Cardiac septum (tissue), 1 donor: ENCODE results near the gene RECQL5. TPM values are rescaled to one million over a fixed set of nuclear protein-coding genes. Genes with fewer than 3 reads are reported as not detected.
"Not testable (repeated sequence)": the region's sequence is repeated elsewhere in the genome, so short reads cannot be mapped to it uniquely, and the experiment has no call there.

Experiments
- DNase-seq: peaks from one replicate; pipeline ENCODE4 v3.0.0-alpha.2; 2020; ENCODE audit warnings: low spot score
- intact Hi-C: fragments of 100-400 bp; cut with DNase I; formaldehyde crosslinking; loops from one replicate; pipeline ENCODE4 v1.14.0; 2022
- total RNA-seq: library from RNA; stranded (reverse); fragmentation: NEBNext Ultra II Directional; extraction: Animal tissue kit (Norgen Biotek cat#: 25700); gene quantifications from one replicate; pipeline ENCODE4 v1.2.1, GENCODE V29; 2021
- donor health status: DM: no; HTN: no; CAD: no.

RECQL5 gene
- total RNA-seq, 1 donor from 2014 or later, result 11.3 TPM

DNA sequence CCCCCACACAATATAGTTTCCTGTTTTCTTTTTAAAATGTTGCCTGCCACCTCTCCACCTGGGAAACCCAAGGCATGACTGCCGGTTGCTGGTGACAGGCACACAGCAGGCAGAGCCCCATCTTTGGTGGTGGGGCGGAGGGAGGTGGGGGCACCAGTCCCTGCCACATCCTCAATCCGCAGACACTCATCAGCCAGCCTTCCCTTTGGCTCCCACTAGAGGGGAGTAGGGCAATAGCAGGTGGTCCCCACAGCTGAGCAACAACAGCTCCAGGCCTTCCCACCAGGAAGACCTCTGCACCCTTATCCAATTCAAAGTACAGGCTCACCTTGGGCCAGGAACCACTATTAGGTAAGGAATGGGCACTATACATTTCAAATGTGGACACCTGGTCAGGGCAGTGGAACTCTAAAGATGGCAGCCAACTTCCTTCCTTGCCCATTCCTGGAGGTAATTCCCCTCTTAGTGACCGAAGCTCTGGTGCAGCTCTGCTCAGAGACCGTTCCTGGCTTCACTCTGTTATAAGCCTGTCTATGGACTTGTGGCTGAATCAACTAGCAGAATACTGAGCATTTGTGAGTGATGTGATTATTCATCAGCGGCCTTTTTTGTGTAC, 13.9 kb downstream of the RECQL5 start:
- intact Hi-C loops, result loop anchor here (2.0 kb wide), 1 partner anchor 20 kb away; the partner anchor contains the start of gene SMIM5
- no peak for DNase-seq

DNA sequence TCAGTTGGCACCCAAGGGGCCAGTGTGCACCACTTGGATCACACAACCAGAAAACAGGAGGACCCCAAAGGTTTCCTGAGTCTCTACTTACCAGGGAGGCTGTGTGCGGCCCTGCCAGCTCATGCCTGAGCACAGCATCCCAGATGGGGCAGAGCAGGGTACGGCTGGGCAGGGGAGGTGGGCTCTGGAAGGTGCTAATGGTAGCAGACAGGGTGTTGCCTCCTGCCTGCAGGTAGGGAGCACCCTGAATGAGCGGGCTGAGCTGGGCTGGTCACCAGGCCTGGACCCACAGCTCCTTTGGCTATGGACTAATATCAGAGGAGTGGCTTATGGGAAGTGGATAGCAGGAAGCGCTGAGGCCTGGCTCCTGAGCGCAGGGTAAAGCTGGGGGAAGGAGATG, 14.6 kb downstream of the RECQL5 start:
- no peak for DNase-seq
- intact Hi-C loops, result loop anchor here (2.0 kb wide), 1 partner anchor 20 kb away; the partner anchor contains the start of gene SMIM5

DNA sequence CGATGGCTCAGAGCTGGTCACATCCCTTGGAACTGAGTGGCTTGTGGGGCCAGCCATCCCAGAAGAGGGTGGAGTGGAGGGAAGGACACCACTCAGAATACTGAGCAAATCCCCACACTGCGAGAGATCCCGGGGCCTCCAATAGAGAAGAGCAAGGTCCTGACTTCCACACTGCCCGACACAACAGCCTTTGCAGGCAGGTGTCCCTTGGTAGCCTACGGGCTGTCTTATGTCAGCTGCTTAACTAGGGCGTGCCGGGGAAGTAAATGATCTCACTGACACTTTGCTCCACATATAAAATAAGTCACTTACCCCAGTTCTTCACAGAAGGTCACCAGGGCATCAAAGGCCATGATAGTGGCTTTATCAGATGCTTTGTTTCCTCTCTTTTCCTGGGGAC, 16.1 kb downstream of the RECQL5 start:
- intact Hi-C loops, result no loop called here
- DNase-seq, result no peak

DNA sequence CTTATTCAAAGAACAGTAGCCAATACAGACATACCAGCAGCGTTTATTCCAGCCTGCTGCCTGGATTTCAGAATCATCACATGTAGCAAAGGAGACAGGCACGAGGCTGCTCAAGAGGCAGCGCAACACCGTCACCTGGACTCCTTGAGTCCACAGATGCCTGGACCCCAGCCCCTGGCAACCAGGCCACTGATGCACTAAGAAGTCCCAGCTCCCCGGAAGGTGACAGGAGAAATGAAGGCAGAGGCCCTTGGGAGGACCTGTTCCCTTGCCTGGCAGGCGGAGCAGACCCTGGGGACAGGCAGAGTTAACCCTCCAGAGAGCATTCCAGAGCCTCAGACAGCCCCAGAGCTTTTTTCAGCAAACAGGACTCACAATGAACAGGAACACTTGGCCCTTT, 17.3 kb downstream of the RECQL5 start:
- intact Hi-C loops, result no loop called here
- no peak for DNase-seq

DNA sequence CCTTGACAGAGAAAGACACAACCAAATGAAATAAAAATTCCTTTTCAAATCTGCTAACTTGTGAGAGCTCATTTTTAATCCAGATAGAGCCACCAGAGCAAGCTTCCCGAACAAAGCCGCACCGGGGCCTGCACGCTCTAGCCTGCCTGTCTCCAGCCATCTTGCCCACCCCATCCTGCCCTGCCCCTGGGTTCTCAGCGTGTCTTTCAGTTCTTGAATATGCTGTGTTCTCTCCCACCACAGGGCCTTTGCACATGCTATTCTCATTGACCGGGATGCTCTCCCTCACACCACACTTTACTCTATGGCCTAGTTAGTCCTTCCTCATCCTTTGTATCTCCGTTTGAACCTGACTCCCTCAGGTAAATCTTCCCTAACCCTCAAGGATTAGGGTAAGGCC, 19.0 kb downstream of the RECQL5 start:
- DNase-seq, result no peak
- intact Hi-C loops, result no loop called here

DNA sequence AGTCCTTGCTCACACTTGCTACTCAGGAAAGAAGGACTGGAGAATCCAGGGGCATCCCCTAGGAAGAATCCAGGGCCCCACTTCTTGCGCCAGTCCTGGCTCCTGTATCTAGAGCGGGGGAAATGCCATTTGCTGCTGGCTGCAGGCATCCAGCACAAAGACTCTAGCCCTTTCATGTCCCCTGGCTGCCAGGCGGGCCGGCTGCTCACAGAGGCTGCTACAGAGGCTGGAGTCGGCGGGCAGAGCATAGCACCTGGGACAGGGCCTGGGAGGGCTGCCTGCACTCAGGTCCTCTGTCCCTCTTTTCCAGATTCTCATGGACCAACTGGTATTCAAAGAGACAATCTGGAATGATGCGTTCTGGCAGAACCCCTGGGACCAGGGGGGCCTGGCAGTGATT, 19.9 kb downstream of the RECQL5 start:
- DNase-seq, result no peak
- intact Hi-C loops, result no loop called here

DNA sequence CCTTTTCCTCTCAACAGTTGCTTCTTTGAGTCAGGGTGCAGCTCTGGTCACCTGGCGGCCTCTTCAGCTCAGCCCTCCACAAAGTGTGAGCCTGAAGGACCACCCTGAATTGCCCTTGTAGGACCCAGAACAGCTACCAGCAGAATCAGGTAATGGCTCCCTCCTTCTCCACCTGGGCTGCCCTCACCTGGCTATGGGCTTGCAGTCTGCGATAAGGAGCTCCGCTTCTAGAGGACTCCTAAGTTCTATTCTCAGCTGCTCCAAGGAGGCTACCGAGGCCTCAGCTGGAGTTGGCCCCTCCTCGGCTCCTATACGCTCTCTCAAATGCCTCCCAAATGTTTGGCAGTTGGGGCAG, 20.3 kb downstream of the RECQL5 start:
- DNase-seq, result no peak
- intact Hi-C loops, result no loop called here

DNA sequence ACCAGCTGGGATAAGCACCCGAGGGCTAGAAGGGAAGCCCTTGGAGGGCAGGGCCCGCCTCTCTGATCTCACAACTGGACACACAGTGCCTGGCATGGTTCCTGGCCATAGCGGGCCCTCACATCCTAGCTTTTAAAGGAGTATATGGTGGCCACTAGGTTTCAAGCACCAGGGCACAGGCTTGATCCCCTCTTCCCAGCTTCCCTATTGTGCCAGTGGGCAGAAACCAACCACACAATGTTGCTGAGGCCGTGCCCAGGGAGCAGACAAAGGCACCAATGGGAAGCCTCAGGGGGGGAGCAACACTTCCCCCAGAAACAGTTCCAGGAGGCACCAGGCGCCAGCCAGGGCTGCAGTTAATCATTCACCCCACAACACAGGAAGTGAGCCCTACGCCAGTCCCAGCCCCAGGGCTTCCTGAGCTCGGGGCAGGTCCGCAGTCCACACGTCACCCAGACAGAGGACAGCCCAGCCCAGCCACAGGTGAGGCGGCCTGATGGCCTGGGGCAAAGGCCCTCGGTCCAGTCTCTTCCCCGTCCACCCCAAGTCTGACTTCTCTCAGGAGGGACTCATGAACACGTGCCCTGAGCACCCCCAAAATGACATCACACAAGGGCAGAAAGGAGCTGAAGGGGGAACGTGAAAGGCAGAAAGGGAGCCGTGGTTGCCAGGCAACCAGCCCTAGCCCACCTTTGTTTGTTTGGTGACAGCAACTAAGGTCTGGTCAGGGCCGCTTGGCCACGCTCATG, 20.9 kb downstream of the RECQL5 start:
- DNase-seq, result no peak
- intact Hi-C loops, result no loop called here

DNA sequence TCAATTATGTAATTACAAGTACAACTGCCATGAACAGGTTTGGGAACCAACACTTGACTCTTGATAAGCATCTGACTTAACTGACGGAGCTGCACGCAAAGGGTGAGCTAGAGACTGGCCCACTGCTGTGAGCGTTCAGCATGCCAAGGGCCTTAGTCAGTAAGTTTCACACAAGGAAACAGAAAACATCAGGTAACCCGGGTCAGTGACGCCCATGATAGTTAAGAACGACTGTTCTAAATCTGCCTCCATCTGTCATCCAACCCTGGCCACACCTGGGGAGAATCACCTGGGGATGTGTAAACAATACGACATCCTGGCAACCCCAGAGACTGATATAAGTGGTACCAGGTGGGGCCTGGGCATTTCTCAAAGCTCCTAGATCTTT, 21.5 kb downstream of the RECQL5 start:
- DNase-seq, result no peak
- intact Hi-C loops, result no loop called here

DNA sequence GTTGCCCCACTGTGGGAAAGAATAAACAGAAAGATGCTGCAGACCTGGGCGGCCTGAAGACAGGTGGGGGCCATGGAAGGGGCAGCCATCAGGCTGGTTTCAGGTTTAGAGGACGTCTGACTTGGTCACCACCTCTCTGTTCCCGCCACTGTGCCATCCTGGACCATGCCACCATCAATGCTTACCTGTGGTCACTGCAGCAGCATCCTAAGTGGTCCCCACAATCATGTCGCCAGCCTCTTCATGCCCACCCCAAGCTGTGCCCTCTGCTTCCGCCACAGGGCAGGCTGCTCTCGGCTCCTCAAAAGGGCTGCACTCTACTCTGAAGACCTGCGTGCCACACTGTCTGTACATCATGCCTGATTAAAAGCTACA, 23.3 kb downstream of the RECQL5 start:
- no peak for DNase-seq
- intact Hi-C loops, result no loop called here

DNA sequence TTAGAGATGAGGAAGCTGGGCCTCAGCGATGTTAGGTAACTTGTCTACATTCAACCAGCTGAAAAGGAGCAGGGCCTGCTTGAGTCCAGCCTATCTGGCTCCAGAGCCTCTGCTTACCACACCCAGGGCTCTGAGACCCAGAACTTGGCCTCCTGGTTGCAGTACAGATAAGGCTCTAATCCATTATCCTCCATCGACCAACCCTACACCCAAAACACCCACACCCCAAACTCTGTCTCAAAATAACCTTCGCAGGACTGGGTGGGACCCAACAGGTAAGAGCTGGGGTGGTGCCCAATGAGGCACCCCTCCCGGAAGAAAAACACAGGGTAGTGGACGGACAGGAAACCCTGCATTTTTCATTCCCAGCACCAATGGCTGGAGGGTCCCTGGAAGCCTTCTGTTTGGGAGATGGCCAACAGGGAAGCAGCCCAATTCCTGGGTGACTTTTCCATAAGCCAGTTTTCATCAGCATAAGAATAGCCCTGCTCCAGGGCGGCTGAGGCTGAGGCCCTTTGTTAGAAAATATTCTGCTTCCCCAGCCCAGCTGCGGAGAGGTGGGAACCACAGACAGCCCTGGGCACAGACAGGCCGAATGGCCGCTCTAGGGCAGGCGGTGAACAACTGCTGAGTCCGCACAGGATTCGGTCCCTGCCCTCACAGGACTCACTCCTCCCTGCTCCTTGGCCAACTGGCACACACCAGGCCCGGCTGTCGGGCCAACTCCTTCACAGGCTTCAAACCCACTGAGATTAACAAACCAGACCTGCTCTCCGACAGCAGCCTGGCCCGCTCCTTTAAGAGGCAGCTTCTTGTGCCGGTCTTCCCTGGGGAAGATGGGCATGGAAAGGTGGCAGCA, 23.9 kb downstream of the RECQL5 start:
- intact Hi-C loops, result no loop called here
- no peak for DNase-seq

DNA sequence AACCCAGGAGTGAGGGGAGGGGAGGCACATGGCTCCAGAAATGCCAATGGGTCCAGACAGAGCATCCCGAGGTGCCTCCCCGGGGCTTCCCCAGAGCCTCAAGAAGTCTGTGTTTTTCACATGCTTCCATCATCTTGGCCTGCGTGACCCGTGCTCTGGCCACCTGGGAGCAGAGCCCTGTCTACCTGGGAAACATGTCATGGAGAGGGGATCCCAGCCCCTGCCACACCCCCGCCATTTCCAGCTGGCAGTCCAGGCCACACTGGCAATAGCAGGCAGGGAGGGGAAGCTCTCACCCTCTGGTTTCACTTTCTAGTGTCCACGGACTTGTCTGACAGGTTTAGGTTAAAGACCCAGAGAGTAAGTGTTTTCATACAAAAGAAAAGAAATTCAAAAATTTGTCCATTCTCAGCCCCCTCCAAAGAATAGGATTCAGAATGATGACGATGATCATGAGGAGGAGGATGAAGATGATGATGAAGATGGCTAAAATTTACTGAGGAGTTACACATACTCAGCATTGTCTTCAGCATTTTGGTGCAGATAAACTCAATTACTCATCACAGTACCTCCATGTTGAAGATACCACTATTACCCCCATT, 24.7 kb downstream of the RECQL5 start:
- intact Hi-C loops, result no loop called here
- no peak for DNase-seq

DNA sequence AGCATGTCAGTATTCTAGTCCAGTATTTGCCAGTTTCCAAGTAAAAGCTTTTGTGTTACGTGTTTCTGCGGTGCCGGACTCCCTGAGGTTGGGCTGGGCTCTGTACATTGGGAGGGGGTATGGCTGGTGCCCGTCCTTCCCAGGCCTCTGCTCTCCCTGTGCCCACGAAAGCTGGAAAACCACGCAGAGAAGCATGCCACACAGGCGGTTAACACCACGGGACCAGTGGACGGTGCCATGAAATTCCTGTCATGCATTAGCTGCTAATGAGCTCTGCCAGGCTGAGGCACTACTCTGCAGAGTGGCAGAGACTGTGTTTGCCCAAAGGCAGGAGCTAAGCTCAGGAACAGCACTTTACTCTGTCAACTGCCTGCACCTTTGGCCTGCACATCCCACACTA, 25.6 kb downstream of the RECQL5 start:
- intact Hi-C loops, result no loop called here
- peak; percentile 84 for DNase-seq

DNA sequence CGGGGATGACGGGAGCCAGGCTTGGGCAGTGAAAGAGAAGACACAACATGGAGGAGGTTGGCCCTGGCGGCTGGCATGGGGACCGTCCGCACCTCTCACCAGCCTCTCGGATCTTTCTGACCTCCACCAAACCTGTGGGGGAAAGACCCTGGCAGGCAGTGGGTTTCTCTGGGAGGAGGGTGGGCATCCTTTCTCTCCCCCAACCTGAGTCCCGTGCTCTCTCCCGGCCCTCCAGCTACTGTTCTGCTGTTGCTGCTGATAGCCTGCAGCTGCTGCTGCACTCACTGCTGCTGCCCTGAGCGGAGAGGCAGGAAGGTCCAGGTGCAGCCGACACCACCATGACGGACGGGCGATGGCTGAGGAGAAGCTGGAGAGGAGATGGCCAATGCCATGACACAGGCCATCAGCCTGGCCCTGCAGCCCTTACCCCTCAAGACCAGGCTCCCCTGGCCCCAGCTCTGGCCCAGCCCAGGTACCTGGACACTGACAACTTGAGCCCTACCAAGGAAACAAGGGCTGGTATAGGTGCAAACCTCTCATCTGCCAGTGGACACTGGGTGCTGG, 26.3 kb downstream of the RECQL5 start:
- DNase-seq, result no peak

DNA sequence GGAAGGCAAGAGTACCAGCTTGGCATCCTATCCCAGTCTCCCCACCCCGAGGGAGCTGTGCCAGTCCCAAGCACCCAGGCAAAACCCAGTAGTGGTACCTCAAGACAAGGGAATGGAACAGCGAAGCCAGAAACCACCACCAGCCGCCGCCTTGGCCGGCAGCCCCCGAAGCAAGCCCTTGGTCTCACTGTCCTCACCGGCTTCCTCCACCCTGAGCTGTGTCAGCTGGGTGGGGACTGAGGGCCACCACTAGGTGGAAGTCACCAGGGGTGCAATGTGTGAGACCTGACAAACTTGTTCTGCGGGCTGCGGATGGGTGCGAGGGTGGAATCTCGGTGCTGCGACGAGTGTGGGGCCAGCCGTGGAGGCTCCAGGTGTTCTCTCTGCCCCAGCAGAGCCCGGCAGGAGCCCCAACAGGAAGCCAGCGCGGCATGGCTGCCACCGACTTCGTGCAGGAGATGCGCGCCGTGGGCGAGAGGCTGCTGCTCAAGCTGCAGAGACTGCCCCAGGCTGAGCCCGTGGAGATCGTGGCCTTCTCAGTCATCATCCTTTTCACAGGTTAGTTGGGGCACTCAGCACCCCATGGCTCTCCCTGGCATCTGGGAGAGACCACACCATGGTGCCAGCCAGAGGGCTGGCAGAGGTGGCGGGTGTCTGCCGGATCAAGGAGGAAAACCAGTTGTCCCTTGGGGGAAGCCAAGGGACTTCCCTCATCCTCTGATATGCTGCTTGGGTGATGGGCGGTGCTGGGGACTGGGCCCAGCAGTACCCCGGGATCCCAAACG, 27.0 kb downstream of the RECQL5 start:
- intact Hi-C loops, result no loop called here
- DNase-seq, result no peak

More for the DNA sequence above, 26.3 kb downstream of the RECQL5 start:
- intact Hi-C loops, result no loop called here

DNA sequence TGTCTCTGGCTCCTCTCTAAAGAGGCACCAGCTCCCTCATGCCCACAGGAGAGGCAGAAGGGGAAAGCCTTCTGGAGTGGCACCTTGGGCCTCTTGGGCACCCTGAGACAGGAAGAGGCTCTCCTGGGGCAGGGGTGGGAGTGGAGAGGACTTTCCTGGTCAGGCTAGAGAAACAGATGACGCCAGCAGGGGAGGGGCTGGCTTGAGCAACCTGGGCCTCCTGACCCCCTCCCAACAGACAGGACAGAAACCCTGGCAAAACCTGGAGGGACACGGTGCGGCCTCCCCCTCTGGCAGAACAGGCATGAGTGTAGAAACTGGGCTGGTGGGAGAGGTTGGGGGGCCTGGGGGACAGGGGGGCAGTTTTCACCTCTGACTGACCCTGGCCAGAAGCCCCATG, 27.6 kb downstream of the RECQL5 start:
- intact Hi-C loops, result no loop called here
- no peak for DNase-seq

DNA sequence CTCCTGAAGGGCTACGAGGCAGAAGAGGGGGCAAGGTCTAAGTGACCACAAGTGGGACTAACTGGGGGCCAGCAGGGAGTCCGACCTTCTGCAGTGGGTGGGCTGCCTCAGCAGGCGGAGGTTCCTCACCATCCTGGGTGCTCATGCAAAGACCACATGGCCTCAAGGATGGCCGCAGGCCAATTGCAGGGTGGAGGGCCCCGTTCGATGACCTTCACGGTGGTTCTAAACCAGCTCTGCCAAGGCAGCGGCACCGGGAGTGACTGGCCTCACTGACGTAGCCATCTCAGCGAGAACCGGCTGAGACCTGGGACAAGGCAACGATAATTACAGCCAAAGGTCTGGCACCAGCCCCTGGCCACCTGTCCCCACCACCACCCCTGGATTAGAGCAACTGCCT, 28.1 kb downstream of the RECQL5 start:
- no peak for DNase-seq
- intact Hi-C loops, result no loop called here

DNA sequence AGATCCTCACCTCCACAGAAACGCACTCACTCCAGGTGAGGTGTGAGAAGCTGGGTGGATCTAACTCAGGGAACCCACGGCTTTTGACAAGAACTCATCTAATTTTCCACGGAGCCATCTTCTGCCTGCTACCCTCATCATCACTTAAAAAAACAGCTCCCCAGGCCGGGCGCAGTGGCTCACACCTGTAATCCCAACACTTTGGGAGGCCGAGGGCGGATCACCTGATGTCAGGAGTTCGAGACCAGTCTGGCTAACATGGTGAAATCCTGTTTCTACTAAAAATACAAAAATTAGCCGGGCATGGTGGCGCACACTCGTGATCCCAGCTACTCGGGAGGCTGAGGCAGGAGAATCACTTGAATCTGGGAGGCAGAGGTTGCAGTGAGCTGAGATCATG, 28.9 kb downstream of the RECQL5 start:
- intact Hi-C loops, DNase-seq: not testable (repeated sequence)

DNA sequence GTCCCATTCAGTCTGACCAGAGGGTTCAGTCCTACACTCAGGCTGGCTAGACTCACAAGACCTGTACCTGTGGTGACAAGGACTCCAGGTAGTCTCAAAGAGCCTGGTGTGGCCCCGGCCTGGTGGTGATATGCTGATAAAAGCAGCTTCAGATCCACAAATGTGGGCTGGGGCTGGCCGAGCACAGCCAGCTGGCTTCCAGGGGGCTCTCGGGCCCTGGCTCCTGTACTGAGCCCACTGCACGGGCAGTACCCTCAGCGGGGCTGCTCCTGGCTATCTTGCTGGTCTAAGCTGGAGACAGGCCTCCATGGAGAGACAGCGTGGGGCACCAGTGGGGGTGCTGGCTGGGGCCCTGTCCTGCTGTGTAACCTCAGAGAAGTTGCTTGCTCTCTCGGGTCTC, 29.4 kb downstream of the RECQL5 start:
- intact Hi-C loops, result no loop called here

More for the DNA sequence above, 29.4 kb downstream of the RECQL5 start:
- DNase-seq, result no peak
